GM18508 (cell line): ENCODE measurements around the gene ARHGAP26.

Experiments
- ATAC-seq: cut with Tn5 transposase; IDR thresholded peaks from one replicate; pipeline ENCODE4 v1.9.1; 2021; ENCODE audit warnings: moderate number of reproducible peaks; ENCODE audit not compliant: insufficient read depth, unreplicated experiment

ARHGAP26 gene

DNA sequence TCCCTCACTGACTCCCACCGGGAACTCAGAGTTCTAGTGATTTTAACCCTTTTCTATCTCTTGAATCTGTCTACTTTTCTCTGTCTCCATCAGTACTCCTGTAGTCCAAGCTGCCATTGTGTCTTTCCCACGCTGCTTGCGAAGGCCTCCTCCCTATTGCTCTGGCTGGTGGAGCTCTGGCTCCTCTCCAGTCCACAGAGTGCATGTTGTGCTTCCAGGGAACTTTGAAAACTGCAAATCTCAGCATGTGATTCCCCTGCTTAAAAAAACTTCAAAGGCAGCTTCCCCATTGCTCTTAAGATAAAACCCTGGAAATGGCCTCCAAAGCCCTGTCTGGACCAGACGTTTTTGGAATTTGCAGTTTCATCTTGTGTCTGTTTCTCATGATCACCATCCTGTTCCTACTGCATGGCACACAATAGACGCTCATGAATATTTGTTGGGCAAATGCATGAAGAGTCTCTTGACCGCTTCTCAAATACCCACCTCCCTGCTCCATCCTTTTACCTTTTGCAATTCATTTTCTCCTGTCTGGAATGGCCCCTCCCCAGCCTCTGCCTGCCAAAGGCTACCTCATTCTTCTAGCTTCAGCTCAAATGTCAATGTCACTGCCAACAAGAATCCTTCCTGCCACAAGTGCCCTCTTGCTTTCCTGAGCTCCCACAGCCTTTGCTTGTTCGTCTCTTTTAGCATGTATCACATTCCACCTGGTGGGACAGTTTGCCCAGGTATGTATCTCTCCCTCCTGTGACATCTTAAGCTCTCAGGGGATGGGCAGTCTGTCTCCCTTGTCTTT is 293.2 kb downstream of the ARHGAP26 start:
- no peak for ATAC-seq

DNA sequence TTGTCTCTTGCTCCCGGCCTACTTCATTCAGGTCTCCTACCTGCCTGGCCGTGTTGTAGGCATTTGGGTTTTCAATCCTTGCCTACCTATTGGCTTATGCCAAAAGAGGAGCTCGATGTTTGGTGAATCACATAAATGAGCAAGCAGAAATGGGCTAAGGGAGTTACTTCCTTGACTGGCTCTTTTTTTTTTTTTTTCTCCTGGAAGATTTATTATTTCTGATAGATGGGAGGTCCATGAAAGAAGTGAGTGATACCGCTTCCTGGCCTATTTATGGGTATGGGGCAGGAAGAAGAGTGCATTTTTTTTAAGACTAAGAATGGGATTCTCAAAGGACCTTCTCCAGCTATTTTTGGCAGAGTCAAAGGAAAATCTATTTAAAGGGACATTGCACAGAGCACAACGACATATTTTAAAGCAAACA is 294.1 kb downstream of the ARHGAP26 start:
- ATAC-seq: no peak

DNA sequence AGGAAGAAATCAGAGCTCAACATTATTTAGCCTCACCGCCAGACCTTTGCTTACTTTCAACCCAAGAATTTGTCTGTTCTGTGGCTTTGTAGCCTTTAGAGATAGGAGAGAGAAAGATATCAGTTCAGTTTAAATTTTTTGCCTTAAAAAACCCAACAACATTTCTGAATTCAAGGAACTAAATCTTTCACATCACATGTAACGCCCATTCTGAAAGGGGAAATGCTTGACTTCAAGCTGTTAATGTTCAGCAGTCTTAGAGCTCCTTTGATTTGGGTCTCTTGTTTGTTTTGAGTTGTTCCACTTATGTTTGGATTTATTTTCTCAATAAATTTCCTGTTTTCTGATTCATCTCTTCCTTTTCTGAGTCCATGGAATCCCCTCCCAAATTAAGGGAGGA is 294.5 kb downstream of the ARHGAP26 start:
- no peak for ATAC-seq

DNA sequence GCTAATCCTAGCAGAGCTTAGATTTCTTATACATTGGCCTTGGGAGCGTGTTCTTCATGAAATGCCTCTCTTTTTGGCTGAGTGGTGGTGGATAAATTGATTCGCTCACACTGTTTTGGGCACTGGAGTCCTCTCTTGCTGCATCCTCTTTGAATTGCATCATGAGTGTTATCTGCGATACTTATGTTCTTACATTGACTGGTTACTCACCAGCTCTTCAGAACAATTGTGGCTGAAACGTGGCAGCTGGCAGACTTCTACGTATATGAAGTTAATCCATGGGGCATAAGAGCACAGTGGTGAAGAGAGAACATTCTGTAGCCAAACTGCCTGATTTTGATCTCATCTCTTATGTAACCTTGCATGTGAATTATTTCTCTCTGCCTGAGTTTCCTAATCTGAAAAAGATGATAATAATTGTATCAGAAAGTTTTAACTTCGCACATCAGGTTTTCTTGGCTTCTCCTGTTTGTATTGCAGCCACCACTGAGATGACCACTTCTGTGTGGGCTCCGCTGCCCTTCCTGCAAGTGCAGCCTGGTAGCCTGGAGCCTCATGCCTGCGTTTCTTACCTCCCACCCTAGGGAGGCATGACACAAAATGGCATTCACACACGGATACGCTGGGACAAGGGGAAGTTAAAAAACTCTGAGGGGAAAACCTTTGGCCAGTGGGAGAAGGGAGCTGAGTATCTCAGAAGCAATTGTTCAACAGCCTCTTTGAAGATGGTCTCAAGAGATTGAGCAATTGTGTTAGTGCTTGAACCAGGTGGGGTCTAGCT is 295.2 kb downstream of the ARHGAP26 start:
- no peak for ATAC-seq

DNA sequence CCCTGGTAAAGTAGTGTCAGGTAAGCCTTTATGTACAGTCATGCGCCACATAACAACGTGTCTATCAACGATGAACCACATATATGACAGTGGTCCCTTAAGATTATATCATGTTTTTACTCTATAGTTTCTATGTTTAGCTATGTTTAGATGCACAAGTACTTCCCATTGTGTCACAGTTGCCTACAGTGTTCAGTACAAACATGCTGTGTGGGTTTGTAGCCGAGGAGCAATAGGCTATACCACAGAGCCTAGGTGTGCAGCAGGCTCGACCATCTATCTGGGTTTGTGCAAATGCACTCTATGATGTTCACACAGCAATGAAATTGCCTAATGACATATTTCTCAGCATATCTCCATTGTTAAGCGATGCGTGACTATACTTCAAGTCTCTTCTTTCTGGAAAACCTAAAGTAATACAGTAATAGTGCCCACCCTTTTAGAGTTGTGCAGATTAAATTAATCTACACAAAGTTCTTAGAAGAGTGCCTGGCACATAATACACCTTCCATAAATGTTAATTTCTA is 295.9 kb downstream of the ARHGAP26 start:
- ATAC-seq: no peak

DNA sequence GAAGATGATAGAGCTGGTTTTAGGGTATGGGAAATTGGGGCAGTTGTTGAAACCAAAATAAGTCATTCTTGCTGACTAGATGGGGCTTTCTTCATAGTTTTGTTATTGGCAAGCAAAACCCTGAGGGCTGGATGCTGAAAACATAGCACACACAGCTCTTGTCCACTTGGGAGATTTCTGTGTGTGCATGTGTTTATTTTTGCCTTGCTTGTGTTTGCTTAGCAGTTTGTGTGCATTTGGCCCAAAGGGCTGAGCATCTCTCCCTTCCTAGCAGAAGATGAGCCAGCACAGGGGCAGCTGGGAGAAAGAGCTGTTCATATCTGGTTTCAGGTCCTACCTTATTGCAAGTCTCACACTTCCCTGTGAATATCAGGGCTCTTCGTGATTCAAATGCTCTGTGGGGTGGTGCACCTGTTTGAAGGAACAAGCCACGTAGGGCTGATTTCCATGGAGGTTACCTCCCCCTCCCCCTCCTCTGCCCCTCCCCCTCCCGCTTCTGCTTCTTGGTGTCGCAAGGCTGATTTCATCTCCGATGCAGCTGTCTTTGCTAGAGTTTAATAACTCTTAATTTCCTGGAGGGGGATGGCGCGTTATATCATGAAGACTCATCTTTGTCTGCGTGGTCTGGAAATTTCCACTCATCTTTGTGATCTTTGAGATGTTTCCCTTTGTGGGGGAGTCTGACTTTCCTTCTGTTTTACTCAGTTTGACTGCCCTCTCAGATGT is 296.5 kb downstream of the ARHGAP26 start:
- peak; percentile 45 for ATAC-seq

DNA sequence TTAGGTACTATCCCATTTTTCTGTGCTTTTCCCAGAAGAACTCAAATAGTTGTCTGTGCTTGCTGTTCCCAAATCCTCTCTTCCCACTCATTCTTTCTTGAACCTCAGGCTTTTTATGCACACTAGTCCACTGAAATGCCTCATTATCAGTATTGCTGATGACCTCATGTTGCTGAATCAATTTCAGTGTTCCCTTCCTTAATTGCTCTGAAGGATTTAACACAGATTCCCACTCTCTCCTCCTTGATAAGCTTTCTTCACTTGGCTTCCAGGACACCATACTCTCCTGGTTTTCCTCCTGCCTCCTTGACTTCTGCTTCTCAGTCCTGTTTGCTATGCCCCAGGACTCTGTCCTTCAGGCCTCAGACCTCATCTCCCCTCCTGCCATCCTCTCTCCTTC is 298.5 kb downstream of the ARHGAP26 start:
- ATAC-seq: no peak

DNA sequence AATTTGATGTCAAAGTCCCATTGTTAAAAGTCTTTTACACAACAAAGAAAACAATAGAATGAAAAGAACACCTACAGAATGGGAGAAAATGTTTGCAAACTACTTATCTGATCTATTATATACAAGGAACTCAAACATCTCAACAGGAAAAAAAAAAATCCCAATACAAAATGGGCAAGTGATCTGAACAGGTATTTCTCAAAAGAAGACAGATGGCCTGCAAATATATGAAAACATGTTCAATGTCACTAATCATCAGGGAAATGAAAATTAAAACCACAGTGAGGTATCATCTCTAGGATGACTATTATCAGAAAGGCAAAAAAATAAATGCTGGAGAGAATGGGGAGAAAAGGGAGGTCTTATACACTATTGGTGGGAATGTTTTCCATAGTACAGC is 301.8 kb downstream of the ARHGAP26 start:
- ATAC-seq: no peak

DNA sequence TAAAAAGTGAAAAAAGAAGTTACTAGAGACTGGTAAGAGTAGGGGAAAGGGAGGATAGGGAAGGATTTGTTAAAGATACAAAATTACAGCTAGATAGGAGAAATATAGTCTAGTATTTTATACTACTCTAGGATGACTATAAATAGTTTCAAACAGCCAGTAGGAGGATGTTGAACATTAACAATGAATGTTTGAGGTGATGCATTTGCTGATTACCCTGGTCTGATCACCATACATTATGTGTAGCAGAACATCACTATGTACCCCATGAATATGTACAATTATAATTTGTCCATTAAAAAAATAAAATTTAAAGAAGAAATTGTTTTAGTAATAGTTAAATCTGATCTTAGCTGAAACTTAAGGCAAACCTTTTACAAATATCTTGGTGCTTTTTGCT is 302.6 kb downstream of the ARHGAP26 start:
- no peak for ATAC-seq

DNA sequence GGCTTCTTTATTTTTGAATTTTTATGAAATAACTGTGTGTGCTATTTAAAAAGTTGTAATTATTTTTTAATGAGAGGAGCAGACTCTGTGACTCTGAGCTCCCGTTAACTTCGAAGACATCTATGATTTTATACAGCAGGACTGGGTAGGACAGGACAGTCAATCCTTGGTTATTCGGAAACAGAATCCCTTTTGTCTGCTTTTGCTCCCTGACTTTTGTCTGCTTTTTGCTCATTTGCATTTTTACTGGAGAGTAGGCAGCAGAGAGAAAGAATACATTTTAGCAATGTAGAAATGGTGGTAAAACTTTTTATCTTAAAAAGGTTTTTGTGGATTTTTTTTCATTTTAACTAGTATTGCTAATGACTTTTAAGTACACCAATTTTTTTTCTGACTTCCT is 303.6 kb downstream of the ARHGAP26 start:
- ATAC-seq: no peak

DNA sequence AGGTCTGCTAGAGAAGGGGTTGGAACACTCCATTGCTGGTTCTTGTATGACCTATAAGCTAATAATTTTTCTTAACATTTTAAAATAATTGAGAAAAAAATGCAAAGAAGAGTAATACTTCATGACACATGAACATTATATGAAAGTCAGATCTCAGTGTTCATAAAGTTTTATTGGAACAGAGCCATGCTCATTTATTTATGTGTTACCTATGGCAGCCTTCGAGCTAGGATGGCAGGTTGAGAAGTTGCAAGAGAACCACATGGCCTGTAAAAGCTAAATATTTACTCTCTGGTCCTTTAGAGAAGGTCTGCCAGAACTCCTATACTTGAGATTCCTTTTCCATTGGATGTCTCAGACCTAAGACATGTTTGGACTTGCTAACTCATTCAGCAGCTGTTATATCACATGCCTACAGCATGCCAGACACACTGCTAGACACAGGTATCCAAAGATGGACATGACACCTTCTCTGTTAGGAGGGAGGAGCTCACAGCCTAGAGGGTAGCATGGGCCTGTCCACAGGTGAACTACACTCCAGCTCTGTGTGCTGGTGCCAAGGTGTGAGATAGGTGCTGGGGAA is 304.3 kb downstream of the ARHGAP26 start:
- ATAC-seq: no peak

DNA sequence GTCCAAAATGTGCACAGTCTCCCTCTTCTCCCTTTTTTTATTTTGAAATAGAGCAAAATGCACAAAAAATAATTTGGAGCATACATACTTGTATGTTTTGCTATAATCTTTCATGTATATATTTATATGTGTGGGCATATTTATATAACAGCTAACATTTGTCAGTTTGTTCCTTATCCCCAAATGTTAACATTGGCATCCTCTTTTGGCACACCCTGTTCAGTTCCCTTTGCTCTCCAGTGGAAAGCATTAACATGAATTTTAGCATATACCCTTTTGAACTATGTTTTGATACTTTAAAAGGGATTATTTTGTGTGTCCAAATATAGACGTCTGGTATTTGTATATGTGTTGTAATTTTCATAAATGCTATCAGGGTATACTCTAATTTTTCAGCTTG is 306.2 kb downstream of the ARHGAP26 start:
- ATAC-seq: no peak

DNA sequence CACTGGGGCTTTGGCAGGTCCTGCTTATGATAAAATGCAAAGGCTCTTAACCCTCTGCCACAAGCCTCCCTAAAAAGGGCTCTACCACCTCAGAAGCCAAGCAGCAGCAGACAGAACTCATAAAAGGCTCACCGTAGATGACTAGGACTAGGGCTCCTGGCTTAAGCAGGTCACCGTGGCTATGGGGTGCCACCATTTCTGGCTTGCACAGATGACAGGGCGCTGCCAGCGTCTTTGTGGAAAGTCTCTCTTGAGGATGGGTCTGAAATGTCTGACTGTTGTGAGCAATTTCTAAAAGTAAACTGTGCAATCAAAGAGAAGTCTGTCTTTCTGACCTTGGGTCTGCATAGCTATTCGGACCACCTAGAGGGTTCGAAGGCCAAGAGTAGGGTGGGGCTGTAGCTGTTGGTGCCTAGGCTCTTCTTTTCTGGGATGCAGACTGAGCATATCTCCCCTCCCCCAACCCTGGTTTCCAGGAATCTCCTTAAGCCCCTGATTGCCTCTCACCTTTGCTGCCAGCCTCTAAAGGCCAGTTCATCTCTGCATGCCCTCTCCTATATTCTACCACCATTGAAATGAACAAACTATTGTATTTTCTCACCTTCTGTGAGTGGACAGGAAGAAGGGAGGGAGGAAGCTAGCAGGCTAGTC is 307.4 kb downstream of the ARHGAP26 start:
- no peak for ATAC-seq

DNA sequence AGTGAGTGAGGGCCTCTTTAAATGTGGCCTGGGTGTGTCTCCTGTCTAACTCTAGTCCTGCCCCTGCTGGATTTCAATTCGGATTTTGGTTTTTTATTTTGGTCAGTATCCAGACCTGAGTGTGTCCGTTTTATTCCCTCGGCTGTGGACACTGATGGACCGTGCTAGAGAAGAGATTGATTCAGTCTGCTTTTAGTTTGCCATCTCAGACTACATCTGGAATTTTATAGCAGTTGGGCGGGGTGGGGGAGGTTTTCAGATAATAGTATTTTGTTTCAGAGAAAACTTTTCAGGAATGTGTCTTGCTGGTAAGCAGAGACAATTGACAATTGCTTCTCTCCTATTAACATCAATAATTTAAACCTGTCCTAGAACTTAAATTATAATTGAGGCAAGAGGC is 308.1 kb downstream of the ARHGAP26 start:
- ATAC-seq: no peak

DNA sequence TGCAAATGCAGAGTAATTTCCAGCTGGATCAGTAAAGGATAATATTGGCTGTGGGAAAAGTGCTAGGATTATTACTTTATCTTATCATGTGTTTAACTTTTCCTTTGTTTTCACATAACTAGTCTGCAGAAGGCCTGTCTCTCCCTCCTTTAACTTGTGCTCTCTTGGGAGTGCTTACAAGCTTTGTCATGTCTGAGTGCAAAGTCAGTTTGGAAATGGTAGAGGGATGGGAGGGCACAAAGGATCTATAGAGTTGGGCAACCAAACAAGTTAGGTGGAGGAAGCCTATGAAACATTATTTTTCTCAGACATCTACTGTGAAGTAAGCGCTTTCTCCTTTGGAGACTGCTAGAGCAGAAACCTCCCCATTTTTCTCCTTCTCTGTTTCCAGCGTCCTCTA is 308.8 kb downstream of the ARHGAP26 start:
- ATAC-seq: no peak

DNA sequence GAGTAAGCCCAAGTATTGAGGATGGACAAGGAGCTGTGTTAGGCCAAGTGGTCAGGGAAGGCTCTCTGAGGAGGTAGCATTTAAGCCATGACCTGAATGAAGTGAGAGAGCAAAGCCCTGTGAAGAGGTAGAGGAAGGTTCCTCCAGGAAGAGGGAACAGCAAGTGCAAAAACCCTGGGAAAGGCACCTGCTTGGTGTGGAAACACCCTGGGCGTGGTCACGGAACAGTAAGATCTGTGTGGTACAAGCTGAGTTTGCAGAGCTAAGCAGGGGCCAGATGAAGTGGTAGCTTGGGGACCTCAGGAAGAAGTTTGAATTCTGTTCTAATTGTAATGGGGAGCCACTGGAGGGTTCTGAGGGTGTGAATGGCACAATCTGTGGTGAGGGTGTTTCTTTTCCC is 310.2 kb downstream of the ARHGAP26 start:
- ATAC-seq: no peak

DNA sequence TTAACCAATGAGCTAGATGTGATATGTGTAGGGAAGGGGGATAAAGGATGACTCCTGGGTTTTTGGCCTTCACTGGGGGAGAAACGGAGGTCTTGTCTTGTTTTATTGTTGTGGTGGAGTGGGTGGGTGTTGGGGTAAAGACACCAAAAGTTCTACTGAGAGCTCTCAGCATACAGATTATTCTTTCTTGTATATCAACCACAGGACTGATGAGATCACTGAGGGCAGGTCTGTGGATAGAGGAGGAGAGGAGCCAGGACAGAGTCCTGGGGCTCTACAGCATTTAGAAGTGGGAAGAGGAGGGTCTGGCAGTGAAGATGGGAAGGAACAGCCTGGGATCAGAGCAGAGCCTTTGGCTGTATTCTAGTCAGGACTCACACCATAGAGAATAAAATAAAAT is 310.8 kb downstream of the ARHGAP26 start:
- no peak for ATAC-seq

DNA sequence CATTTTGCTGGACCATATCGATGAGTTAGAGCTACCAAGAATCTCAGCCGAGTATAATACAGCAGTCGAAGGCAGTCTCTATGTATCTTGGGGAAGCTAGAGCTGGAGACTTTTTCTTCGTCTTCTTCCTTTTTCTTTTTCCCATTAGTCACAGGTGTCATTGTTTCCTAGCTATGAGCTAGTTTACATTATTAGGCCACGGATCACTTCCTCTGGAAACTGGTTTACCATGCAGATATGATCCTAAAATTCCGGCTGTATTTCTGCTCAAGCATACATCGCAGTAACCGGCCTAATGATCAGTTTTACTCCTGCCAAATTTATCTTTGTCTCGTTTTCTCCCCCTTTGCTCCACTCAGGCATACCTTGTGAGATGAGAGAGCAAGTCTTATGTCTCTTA is 312.8 kb downstream of the ARHGAP26 start:
- no peak for ATAC-seq

DNA sequence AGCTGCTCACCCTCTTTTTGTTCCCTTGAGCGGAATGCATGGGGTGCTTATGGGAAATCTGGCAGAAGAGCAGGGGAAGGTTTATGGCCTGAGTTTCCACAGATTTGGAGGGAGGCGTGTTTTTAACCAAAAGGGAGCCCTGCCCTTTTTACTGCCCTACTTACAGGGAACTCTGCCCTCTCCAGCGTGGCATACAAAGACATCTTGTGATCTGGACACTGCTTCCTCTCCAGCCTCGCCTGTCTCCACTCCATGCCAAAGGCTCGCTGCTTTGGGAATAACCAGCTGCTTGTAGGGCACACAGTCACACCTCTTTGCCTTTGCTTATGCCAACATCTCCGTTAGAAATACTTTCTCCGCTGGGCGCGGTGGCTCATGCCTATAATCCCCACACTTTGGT is 314.2 kb downstream of the ARHGAP26 start:
- no peak for ATAC-seq

DNA sequence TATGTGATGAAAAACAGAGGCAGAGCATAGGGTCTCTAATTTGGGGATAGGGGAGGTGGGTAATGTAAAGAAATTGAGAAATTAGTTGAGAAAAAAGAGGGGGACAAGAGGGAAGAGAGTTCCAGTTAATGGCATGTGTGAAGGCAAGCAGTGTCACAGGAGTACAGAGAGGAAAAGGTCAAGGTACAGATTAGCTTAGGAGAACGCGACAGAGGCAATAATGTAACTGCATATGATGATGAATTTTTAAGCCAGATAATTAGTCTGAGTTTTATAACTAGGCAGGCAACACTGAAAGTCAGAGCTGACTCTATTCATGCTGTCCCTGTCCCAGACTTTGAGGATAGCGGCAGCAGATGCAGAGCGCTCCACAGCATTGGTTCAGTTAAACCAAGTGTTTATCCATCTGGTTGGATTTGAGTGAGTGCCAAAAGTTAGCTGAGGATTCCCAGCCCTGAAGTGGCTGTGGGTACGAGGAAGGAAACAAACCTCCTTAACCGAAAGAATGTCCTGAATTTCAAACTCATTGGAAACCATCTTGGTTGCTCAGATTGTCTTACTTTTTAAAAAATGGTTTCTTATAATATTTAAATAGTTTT is 315.2 kb downstream of the ARHGAP26 start:
- no peak for ATAC-seq
